ENCODE data around the gene CFLAR. TPM values are rescaled to one million over a fixed set of nuclear protein-coding genes. Genes with fewer than 3 reads are reported as not detected.

The CFLAR gene
- total and polyA plus RNA-seq, 2 of the 13 experiments (the other 11 are each of a cell fraction or from before 2014, with no cell fraction given), result 43.8 to 92.1 TPM

DNA sequence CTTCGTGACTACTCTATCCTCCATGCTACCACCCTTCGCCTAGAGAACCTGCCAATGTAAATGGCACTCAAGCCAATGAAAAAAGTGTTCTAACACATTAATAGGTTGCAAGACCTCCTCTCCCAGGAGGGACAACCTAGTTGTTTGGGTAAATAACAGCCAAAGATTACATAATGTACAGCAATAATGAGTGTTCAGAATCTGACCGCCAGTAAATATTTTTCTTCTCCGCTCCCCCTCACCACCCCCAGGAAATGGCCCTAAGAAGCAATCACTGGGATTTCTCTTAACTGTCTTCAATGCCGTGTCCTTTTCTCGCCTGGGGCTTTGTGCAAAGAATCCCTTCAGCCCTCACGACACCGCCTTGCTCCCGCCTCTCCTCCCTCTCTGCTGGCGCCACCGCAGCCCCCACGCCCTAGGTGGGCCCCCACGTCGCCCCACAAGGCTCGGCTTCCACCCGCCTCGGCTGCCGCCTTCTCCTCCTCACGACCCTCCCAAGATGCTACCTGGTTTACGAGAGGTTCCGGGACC, 45.0 kb upstream of the CFLAR start (continued):
- no peak for TF ChIP-seq DR1 (CRISPR knock-in tag; IDR thresholded peaks at IDR 0.05)
- TF ChIP-seq, protein P1, sequence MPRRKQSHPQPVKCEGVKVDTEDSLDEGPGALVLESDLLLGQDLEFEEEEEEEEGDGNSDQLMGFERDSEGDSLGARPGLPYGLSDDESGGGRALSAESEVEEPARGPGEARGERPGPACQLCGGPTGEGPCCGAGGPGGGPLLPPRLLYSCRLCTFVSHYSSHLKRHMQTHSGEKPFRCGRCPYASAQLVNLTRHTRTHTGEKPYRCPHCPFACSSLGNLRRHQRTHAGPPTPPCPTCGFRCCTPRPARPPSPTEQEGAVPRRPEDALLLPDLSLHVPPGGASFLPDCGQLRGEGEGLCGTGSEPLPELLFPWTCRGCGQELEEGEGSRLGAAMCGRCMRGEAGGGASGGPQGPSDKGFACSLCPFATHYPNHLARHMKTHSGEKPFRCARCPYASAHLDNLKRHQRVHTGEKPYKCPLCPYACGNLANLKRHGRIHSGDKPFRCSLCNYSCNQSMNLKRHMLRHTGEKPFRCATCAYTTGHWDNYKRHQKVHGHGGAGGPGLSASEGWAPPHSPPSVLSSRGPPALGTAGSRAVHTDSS (CRISPR knock-in tag; conservative IDR thresholded peaks at IDR 0.05), result no peak
- TF ChIP-seq, protein P2, sequence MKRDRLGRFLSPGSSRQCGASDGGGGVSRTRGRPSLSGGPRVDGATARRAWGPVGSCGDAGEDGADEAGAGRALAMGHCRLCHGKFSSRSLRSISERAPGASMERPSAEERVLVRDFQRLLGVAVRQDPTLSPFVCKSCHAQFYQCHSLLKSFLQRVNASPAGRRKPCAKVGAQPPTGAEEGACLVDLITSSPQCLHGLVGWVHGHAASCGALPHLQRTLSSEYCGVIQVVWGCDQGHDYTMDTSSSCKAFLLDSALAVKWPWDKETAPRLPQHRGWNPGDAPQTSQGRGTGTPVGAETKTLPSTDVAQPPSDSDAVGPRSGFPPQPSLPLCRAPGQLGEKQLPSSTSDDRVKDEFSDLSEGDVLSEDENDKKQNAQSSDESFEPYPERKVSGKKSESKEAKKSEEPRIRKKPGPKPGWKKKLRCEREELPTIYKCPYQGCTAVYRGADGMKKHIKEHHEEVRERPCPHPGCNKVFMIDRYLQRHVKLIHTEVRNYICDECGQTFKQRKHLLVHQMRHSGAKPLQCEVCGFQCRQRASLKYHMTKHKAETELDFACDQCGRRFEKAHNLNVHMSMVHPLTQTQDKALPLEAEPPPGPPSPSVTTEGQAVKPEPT (CRISPR knock-in tag; IDR thresholded peaks at IDR 0.05; ENCODE audit: low read depth), result no peak
- TF ChIP-seq, protein P3, sequence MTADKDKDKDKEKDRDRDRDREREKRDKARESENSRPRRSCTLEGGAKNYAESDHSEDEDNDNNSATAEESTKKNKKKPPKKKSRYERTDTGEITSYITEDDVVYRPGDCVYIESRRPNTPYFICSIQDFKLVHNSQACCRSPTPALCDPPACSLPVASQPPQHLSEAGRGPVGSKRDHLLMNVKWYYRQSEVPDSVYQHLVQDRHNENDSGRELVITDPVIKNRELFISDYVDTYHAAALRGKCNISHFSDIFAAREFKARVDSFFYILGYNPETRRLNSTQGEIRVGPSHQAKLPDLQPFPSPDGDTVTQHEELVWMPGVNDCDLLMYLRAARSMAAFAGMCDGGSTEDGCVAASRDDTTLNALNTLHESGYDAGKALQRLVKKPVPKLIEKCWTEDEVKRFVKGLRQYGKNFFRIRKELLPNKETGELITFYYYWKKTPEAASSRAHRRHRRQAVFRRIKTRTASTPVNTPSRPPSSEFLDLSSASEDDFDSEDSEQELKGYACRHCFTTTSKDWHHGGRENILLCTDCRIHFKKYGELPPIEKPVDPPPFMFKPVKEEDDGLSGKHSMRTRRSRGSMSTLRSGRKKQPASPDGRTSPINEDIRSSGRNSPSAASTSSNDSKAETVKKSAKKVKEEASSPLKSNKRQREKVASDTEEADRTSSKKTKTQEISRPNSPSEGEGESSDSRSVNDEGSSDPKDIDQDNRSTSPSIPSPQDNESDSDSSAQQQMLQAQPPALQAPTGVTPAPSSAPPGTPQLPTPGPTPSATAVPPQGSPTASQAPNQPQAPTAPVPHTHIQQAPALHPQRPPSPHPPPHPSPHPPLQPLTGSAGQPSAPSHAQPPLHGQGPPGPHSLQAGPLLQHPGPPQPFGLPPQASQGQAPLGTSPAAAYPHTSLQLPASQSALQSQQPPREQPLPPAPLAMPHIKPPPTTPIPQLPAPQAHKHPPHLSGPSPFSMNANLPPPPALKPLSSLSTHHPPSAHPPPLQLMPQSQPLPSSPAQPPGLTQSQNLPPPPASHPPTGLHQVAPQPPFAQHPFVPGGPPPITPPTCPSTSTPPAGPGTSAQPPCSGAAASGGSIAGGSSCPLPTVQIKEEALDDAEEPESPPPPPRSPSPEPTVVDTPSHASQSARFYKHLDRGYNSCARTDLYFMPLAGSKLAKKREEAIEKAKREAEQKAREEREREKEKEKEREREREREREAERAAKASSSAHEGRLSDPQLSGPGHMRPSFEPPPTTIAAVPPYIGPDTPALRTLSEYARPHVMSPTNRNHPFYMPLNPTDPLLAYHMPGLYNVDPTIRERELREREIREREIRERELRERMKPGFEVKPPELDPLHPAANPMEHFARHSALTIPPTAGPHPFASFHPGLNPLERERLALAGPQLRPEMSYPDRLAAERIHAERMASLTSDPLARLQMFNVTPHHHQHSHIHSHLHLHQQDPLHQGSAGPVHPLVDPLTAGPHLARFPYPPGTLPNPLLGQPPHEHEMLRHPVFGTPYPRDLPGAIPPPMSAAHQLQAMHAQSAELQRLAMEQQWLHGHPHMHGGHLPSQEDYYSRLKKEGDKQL (CRISPR knock-in tag; IDR thresholded peaks at IDR 0.05; ENCODE audit: low read depth), result no peak
- TF ChIP-seq, protein P4, sequence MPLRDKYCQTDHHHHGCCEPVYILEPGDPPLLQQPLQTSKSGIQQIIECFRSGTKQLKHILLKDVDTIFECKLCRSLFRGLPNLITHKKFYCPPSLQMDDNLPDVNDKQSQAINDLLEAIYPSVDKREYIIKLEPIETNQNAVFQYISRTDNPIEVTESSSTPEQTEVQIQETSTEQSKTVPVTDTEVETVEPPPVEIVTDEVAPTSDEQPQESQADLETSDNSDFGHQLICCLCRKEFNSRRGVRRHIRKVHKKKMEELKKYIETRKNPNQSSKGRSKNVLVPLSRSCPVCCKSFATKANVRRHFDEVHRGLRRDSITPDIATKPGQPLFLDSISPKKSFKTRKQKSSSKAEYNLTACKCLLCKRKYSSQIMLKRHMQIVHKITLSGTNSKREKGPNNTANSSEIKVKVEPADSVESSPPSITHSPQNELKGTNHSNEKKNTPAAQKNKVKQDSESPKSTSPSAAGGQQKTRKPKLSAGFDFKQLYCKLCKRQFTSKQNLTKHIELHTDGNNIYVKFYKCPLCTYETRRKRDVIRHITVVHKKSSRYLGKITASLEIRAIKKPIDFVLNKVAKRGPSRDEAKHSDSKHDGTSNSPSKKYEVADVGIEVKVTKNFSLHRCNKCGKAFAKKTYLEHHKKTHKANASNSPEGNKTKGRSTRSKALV (CRISPR knock-in tag; IDR thresholded peaks at IDR 0.05), result no peak
- no peak for TF ChIP-seq KAT2B (IDR thresholded peaks at IDR 0.05; ENCODE audit: borderline replicate concordance, low read depth, low read length)
- TF ChIP-seq ZNF720 (CRISPR knock-in tag; IDR thresholded peaks at IDR 0.05), result no peak
- TF ChIP-seq ZBTB7A (CRISPR knock-in tag; IDR thresholded peaks at IDR 0.05), result peak; percentile 46; the same call in 1 of the 2 replicates
- no peak for TF ChIP-seq HOXD1 (CRISPR knock-in tag; IDR thresholded peaks at IDR 0.05)
- TF ChIP-seq ATRX (CRISPR knock-in tag; IDR thresholded peaks at IDR 0.05; ENCODE audit: borderline replicate concordance), result no peak
- no peak for TF ChIP-seq TCF12 (IDR thresholded peaks at IDR 0.05)
- TF ChIP-seq TCF12 (CRISPR knock-in tag; IDR thresholded peaks at IDR 0.05), result 0 out of 2 replicates have a peak, but pooled peaks have one; percentile 7
- no peak for TF ChIP-seq ZNF839 (CRISPR knock-in tag; IDR thresholded peaks at IDR 0.05; ENCODE audit: borderline replicate concordance)
- TF ChIP-seq ZNF20 (CRISPR knock-in tag; IDR thresholded peaks at IDR 0.05), result 0 out of 2 replicates have a peak, but pooled peaks have one; percentile 58
- TF ChIP-seq MZF1 (CRISPR knock-in tag; IDR thresholded peaks at IDR 0.05; ENCODE audit: borderline replicate concordance), result no peak
- TF ChIP-seq, protein P5, sequence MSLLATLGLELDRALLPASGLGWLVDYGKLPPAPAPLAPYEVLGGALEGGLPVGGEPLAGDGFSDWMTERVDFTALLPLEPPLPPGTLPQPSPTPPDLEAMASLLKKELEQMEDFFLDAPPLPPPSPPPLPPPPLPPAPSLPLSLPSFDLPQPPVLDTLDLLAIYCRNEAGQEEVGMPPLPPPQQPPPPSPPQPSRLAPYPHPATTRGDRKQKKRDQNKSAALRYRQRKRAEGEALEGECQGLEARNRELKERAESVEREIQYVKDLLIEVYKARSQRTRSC (CRISPR knock-in tag; IDR thresholded peaks at IDR 0.05; ENCODE audit: low read depth), result no peak; the same call in 1 of the 2 replicates
- TF ChIP-seq ZNF160 (CRISPR knock-in tag; IDR thresholded peaks at IDR 0.05), result no peak
- no peak; the same call in 1 of the 2 replicates for TF ChIP-seq NCOA2 (CRISPR knock-in tag; IDR thresholded peaks at IDR 0.05)
- peak; percentile 11; the same call in 1 of the 2 replicates for TF ChIP-seq ZNF616 (CRISPR knock-in tag; IDR thresholded peaks at IDR 0.05; ENCODE audit: low read depth)
